ENCODE data around the gene C5. TPM values are rescaled to one million over a fixed set of nuclear protein-coding genes. Genes with fewer than 3 reads are reported as not detected.

C5 gene
- total RNA-seq, 1 experiment from 2014 or later: 4.2 TPM

GRCh38 chr9:120933310-120934055 is 116.6 kb downstream of the C5 start:
- no peaks in the 10 kb centered on the region for H3K36me3 Mint-ChIP-seq (ENCODE audit: insufficient read depth, unreplicated experiment)
- DNase-seq (ENCODE audit: unreplicated experiment): no peak
- CTCF ChIA-PET: interaction anchor here (1.0 to 5.7 kb wide), 2 partner anchors 9 to 18 kb away, joined by 3 to 71 read pairs; no protein-coding TSS in a partner anchor
- H3K27ac Mint-ChIP-seq (ENCODE audit: low read depth, unreplicated experiment): no peak overlapping the region
- POLR2A ChIA-PET: interaction anchor here (0.7 to 4.0 kb wide), 6 partner anchors 8 to 101 kb away, joined by 3 to 32 read pairs (median 4); no protein-coding TSS in a partner anchor
- intact Hi-C loops (cut with micrococcal nuclease): no loop called here
- no peaks in the 10 kb centered on the region for H3K27me3 Mint-ChIP-seq (ENCODE audit: insufficient read depth, unreplicated experiment)
- no TSS peak for BruUV-seq (replicated peaks)
- H3K9me3 Mint-ChIP-seq (ENCODE audit: unreplicated experiment): no peaks in the 10 kb centered on the region
- H3K4me1 Mint-ChIP-seq (ENCODE audit: insufficient read depth, unreplicated experiment): peaks cover 31% of the 10 kb centered on the region
- H3K4me3 Mint-ChIP-seq (ENCODE audit: unreplicated experiment): no peak overlapping the region
- no peak for TF ChIP-seq CTCF (IDR thresholded peaks at IDR 0.05; ENCODE audit: unreplicated experiment)

- no peak for TF ChIP-seq CTCF (IDR thresholded peaks at IDR 0.05; ENCODE audit: unreplicated experiment)
- Mint-ChIP-seq H3K27ac (ENCODE audit: low read depth, unreplicated experiment) (peak overlapping the region; percentile 51), H3K27me3 (ENCODE audit: insufficient read depth, unreplicated experiment) (no peaks in the 10 kb centered on the region), H3K4me3 (ENCODE audit: unreplicated experiment) (no peak overlapping the region), H3K36me3 (ENCODE audit: insufficient read depth, unreplicated experiment) (no peaks in the 10 kb centered on the region), H3K4me1 (ENCODE audit: insufficient read depth, unreplicated experiment) (peaks cover 35% of the 10 kb centered on the region), H3K9me3 (ENCODE audit: unreplicated experiment) (no peaks in the 10 kb centered on the region)
- CTCF ChIA-PET: interaction anchor here (1.9 kb wide), 1 partner anchor 15 kb away, joined by 9 read pairs; no protein-coding TSS in a partner anchor
- intact Hi-C loops (cut with micrococcal nuclease): no loop called here
- BruUV-seq (replicated peaks): no TSS peak
- POLR2A ChIA-PET: interaction anchor here (0.7 to 1.6 kb wide), 4 partner anchors 8 to 17 kb away, joined by 3 to 4 read pairs (median 3); no protein-coding TSS in a partner anchor
- no peak for DNase-seq (ENCODE audit: unreplicated experiment)
Observed at GRCh38 chr9:120932086-120932823, 117.8 kb downstream of the C5 start.

- CTCF ChIA-PET: interaction anchor here (0.7 to 1.9 kb wide), 4 partner anchors 12 to 175 kb away, joined by 3 to 9 read pairs (median 4); no protein-coding TSS in a partner anchor
- Mint-ChIP-seq H3K36me3 (ENCODE audit: insufficient read depth, unreplicated experiment) (no peaks in the 10 kb centered on the region), H3K27me3 (ENCODE audit: insufficient read depth, unreplicated experiment) (no peaks in the 10 kb centered on the region), H3K4me1 (ENCODE audit: insufficient read depth, unreplicated experiment) (peaks cover 27% of the 10 kb centered on the region), H3K27ac (ENCODE audit: low read depth, unreplicated experiment) (peak overlapping the region; percentile 51), H3K4me3 (ENCODE audit: unreplicated experiment) (no peak overlapping the region), H3K9me3 (ENCODE audit: unreplicated experiment) (no peaks in the 10 kb centered on the region)
- peak; percentile 40 for DNase-seq (ENCODE audit: unreplicated experiment)
- POLR2A ChIA-PET: interaction anchor here (0.6 to 1.6 kb wide), 8 partner anchors 11 to 268 kb away, joined by 3 to 5 read pairs (median 3); no protein-coding TSS in a partner anchor
- no peak for TF ChIP-seq CTCF (IDR thresholded peaks at IDR 0.05; ENCODE audit: unreplicated experiment)
- intact Hi-C loops (cut with micrococcal nuclease): no loop called here
- BruUV-seq (replicated peaks): TSS peak; percentile 93
Observed at GRCh38 chr9:120931231-120932085, 118.6 kb downstream of the C5 start.
